Naive B cell (primary cell): ENCODE data around the gene PDZRN3. TPM values are rescaled to one million over a fixed set of nuclear protein-coding genes. Genes with fewer than 3 reads are reported as not detected.
A peak's percentile ranks its signal among the peaks of the same experiment; 100 is the strongest.

ENCODE experiments used
- ATAC-seq, 2 donors: fragments of 150-1000 bp; cut with Tn5 transposase; 2 replicates each; pipeline ENCODE4 v1.10.0; 2021; ENCODE audit warnings: low read depth in 2 of 2, mild to moderate bottlenecking in 2 of 2, moderate library complexity in 2 of 2
- DNase-seq: peaks from one replicate; pipeline ENCODE4 v3.0.0; 2022
- H3K27ac Mint-ChIP-seq, 6 donors: one replicate each; pipeline ENCODE4 v1.8.0; 2020 to 2022; ENCODE audit warnings: mild to moderate bottlenecking in 6 of 6, mixed read lengths in 6 of 6, moderate library complexity in 5 of 6, inconsistent platforms in 2 of 6
- H3K27me3 Mint-ChIP-seq, 3 donors: one replicate each; pipeline ENCODE4 v1.8.0; 2021 to 2022; ENCODE audit warnings: mixed read lengths in 3 of 3, mild to moderate bottlenecking in 1 of 3
- H3K36me3 Mint-ChIP-seq, 2 donors: one replicate each; pipeline ENCODE4 v1.8.0; 2020 to 2022; ENCODE audit warnings: mixed read lengths in 2 of 2, inconsistent platforms in 1 of 2, mild to moderate bottlenecking in 1 of 2
- H3K4me1 Mint-ChIP-seq, 3 donors: one replicate each; pipeline ENCODE4 v1.8.0; 2020 to 2022; ENCODE audit warnings: mixed read lengths in 3 of 3, inconsistent platforms in 1 of 3, mild to moderate bottlenecking in 1 of 3, moderate library complexity in 1 of 3
- H3K4me3 Mint-ChIP-seq, 8 donors: one replicate each; pipeline ENCODE4 v1.8.0; 2020 to 2022; ENCODE audit warnings: mild to moderate bottlenecking in 8 of 8, mixed read lengths in 8 of 8, moderate library complexity in 8 of 8, inconsistent platforms in 2 of 8
- H3K9me3 Mint-ChIP-seq, 7 donors: one replicate each; pipeline ENCODE4 v1.8.0; 2020 to 2022; ENCODE audit warnings: mixed read lengths in 7 of 7, mild to moderate bottlenecking in 5 of 7, inconsistent platforms in 2 of 7, moderate library complexity in 1 of 7
- polyA plus RNA-seq, 6 donors: library from polyadenylated mRNA; unstranded; fragments of 300-500 nt; fragmentation: Illumina TruSeq; gene quantifications; one replicate each; pipeline ENCODE4 v1.2.3, GENCODE V29; 2021; ENCODE audit warnings: low read depth in 6 of 6

PDZRN3 gene
- polyA plus RNA-seq, 6 donors from 2014 or later, result not detected

GRCh38 chr3:73493543-73494308, 131.0 kb downstream of the PDZRN3 start:
- H3K27ac Mint-ChIP-seq, result no peak overlapping the region

DNA sequence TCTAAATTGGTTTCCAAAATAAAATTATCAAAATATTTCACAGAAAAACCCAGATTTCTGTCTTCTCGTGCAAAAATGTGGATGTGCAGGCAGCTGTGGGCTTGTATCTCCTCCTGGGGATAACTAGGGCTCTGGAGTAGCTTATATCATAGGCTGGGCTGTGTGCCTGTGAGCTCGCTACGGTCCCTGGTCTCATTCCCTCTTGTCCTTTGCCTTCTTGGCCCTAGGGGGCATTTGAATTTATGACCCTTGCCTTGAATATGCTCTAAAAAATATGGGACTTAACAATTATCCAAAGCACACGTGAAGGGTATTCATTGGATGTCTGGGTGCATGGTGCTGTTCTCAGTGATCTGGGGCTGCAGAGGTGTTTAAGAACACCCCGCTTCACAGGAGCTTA, 132.6 kb downstream of the PDZRN3 start:
- Mint-ChIP-seq H3K27me3 (peaks cover 8 to 17% (median 13%) of the 10 kb centered on the region in 3 donors), H3K9me3 (no peaks in the 10 kb centered on the region), H3K27ac (no peak overlapping the region), H3K36me3 (no peaks in the 10 kb centered on the region), H3K4me1 (no peaks in the 10 kb centered on the region), H3K4me3 (no peak overlapping the region)
- DNase-seq (no peak), ATAC-seq (no peak)

More at GRCh38 chr3:73493543-73494308, 131.0 kb downstream of the PDZRN3 start:
- Mint-ChIP-seq H3K9me3 (no peaks in the 10 kb centered on the region), H3K36me3 (no peaks in the 10 kb centered on the region), H3K4me1 (no peaks in the 10 kb centered on the region), H3K4me3 (no peak overlapping the region), H3K27me3 (peaks cover 4 to 13% (median 10%) of the 10 kb centered on the region in 3 donors)
- no peak for ATAC-seq
- DNase-seq, result no peak

DNA sequence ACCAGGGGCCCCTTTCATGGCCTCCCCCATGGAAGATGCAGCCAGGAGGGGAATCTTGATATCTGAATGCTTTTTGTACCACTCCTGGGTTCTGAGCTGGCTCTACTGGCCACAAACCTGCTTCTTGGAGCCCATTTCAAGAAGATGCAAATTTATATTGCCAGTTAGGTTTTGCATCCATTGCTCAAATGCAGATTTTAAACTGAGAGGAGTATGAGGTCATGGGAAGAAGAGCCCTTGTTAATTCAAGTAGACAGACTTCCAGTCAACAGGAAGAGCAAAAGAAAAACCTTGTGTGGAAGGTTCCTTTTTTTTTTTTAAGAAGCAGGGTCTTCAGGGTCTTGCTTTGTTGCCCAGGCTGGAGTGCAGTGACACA, 133.5 kb downstream of the PDZRN3 start:
- H3K27me3 Mint-ChIP-seq, result peaks cover 8 to 17% (median 13%) of the 10 kb centered on the region in 3 donors
- H3K36me3 Mint-ChIP-seq, result no peaks in the 10 kb centered on the region
- no peaks in the 10 kb centered on the region for H3K4me1 Mint-ChIP-seq
- H3K4me3 Mint-ChIP-seq, result no peak overlapping the region
- H3K27ac Mint-ChIP-seq, result peak overlapping the region in 1 of 6 donors; percentile 49
- DNase-seq (no peak), ATAC-seq (no peak)
- no peaks in the 10 kb centered on the region for H3K9me3 Mint-ChIP-seq

- Mint-ChIP-seq H3K27me3 (peaks cover 13 to 22% (median 19%) of the 10 kb centered on the region in 3 donors), H3K4me1 (no peaks in the 10 kb centered on the region), H3K4me3 (no peak overlapping the region), H3K36me3 (no peaks in the 10 kb centered on the region), H3K9me3 (no peaks in the 10 kb centered on the region), H3K27ac (peak overlapping the region in 2 of 6 donors; percentile 14 to 49)
- ATAC-seq, result no peak
- no peak for DNase-seq
Measured at GRCh38 chr3:73490453-73491286, 134.1 kb downstream of the PDZRN3 start.

- Mint-ChIP-seq H3K9me3 (no peaks in the 10 kb centered on the region), H3K27ac (peak overlapping the region in 1 of 6 donors; percentile 65), H3K4me3 (no peak overlapping the region), H3K27me3 (peaks cover 29 to 33% (median 32%) of the 10 kb centered on the region in 3 donors), H3K36me3 (no peaks in the 10 kb centered on the region), H3K4me1 (peaks cover 0 to 4% (median 0%) of the 10 kb centered on the region in 3 donors)
- no peak for DNase-seq
- ATAC-seq, result no peak
Measured at GRCh38 chr3:73485877-73486330, 138.8 kb downstream of the PDZRN3 start.

DNA sequence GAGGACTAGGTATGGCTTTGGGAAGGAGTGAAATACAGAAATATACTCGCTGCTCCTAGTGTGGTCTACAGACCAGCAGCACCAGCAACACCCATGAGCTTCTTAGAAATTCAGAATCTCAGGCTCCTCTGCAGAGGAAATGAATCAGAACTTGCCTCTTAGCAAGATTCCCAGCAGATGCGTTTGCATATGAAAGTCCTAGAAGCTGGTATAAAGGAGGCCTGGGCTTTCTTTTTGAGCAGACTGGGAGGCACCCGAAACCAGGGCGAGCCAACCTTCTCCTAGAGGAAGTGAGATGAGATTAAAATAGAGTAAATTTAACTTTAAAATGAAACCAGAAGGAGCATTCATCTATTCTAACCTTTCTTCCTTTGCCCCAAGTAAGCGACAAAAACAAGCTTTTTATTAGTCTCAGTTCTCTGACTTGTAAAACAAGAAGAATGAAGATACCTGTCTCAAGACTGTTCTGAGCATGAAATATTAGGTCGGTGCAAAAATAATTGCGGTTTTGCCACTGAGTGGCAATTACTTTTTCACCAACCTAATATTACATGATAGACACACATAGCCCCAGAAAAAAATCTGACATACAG, 140.0 kb downstream of the PDZRN3 start:
- Mint-ChIP-seq H3K27ac (no peak overlapping the region), H3K4me3 (no peak overlapping the region), H3K36me3 (no peaks in the 10 kb centered on the region), H3K4me1 (peaks cover 0 to 4% (median 0%) of the 10 kb centered on the region in 3 donors), H3K27me3 (peaks cover 32 to 40% (median 37%) of the 10 kb centered on the region in 3 donors), H3K9me3 (peaks cover 0 to 4% (median 0%) of the 10 kb centered on the region in 7 donors)
- ATAC-seq, result no peak
- no peak for DNase-seq

- Mint-ChIP-seq H3K27me3 (peaks cover 32 to 37% (median 32%) of the 10 kb centered on the region in 3 donors), H3K36me3 (no peaks in the 10 kb centered on the region), H3K4me3 (no peak overlapping the region), H3K27ac (no peak overlapping the region), H3K9me3 (peaks cover 0 to 9% (median 4%) of the 10 kb centered on the region in 7 donors), H3K4me1 (peaks cover 0 to 4% (median 0%) of the 10 kb centered on the region in 3 donors)
- DNase-seq (no peak), ATAC-seq (no peak)
Measured at GRCh38 chr3:73481888-73482287, 142.9 kb downstream of the PDZRN3 start.

DNA sequence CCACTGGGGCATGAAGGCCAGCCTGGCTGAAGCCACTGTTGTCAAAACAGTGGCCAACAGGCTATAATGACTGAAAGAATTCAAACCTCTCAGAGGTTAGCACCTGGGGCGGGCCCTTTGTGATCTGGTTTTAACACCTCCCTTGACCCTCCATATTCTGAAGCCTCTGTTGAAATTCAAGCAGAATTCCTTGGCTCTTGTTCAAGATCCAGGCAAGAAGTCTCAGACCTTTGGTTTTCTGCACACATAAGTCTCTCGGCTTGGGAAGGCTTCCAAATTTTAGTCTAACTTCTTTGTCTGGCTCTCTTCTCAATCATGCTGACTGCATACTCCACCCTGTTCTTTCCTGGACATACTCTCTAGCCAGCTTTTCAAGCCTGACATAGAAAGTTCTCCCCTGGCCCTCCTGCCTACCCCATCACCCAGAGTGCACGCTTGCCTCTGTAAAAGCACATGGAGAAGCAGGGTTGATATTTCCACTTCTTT, 144.5 kb downstream of the PDZRN3 start:
- Mint-ChIP-seq H3K36me3 (no peaks in the 10 kb centered on the region), H3K4me1 (peaks cover 0 to 4% (median 0%) of the 10 kb centered on the region in 3 donors), H3K4me3 (no peak overlapping the region), H3K27me3 (peaks cover 34 to 38% (median 35%) of the 10 kb centered on the region in 3 donors), H3K9me3 (peaks cover 0 to 15% (median 5%) of the 10 kb centered on the region in 7 donors), H3K27ac (no peak overlapping the region)
- ATAC-seq (no peak), DNase-seq (no peak)

GRCh38 chr3:73479325-73479724, 145.4 kb downstream of the PDZRN3 start:
- Mint-ChIP-seq H3K27ac (no peak overlapping the region), H3K9me3 (peaks cover 0 to 15% (median 6%) of the 10 kb centered on the region in 7 donors), H3K4me1 (no peaks in the 10 kb centered on the region), H3K27me3 (peaks cover 31 to 46% (median 40%) of the 10 kb centered on the region in 3 donors), H3K36me3 (no peaks in the 10 kb centered on the region), H3K4me3 (no peak overlapping the region)
- no peak for ATAC-seq
- DNase-seq, result no peak

- no peaks in the 10 kb centered on the region for H3K36me3 Mint-ChIP-seq
- no peaks in the 10 kb centered on the region for H3K4me1 Mint-ChIP-seq
- DNase-seq, result no peak
- no peak for ATAC-seq
- peaks cover 29 to 44% (median 38%) of the 10 kb centered on the region in 3 donors for H3K27me3 Mint-ChIP-seq
- H3K4me3 Mint-ChIP-seq, result no peak overlapping the region
- H3K9me3 Mint-ChIP-seq, result peaks cover 0 to 15% (median 6%) of the 10 kb centered on the region in 7 donors
- H3K27ac Mint-ChIP-seq, result no peak overlapping the region
Measured at GRCh38 chr3:73478858-73479257, 145.9 kb downstream of the PDZRN3 start.

GRCh38 chr3:73475717-73476116, 149.0 kb downstream of the PDZRN3 start:
- peaks cover 0 to 15% (median 6%) of the 10 kb centered on the region in 7 donors for H3K9me3 Mint-ChIP-seq
- no peaks in the 10 kb centered on the region for H3K36me3 Mint-ChIP-seq
- peaks cover 14 to 41% (median 38%) of the 10 kb centered on the region in 3 donors for H3K27me3 Mint-ChIP-seq
- no peak overlapping the region for H3K27ac Mint-ChIP-seq
- no peak overlapping the region for H3K4me3 Mint-ChIP-seq
- ATAC-seq (no peak), DNase-seq (no peak)
- H3K4me1 Mint-ChIP-seq, result no peaks in the 10 kb centered on the region

DNA sequence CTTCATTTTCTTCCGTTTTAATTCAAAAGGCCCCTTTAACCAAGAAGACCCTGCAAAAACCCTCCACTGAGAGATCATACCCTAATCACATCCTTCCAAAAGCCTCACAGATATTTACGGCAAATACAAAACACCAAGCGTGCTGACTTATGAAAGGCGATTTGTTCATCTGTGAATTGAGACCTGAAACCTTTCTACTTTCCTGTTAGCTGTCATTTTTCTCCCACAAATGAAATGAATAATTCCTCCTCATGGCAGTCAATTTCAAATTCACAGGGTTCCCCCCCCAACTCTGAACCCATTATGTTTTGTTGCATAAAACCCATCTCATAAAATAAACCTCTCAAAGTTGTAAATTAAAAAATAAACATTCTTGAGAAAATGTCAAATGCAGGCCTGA, 149.6 kb downstream of the PDZRN3 start:
- Mint-ChIP-seq H3K4me3 (no peak overlapping the region), H3K4me1 (no peaks in the 10 kb centered on the region), H3K36me3 (no peaks in the 10 kb centered on the region), H3K27ac (no peak overlapping the region), H3K27me3 (peaks cover 10 to 36% (median 36%) of the 10 kb centered on the region in 3 donors), H3K9me3 (peaks cover 0 to 15% (median 4%) of the 10 kb centered on the region in 7 donors)
- DNase-seq (no peak), ATAC-seq (no peak)

- H3K4me1 Mint-ChIP-seq, result no peaks in the 10 kb centered on the region
Measured at GRCh38 chr3:73474619-73475018, 150.1 kb downstream of the PDZRN3 start.

More at GRCh38 chr3:73474619-73475018, 150.1 kb downstream of the PDZRN3 start:
- Mint-ChIP-seq H3K27me3 (peaks cover 10 to 36% (median 31%) of the 10 kb centered on the region in 3 donors), H3K9me3 (peaks cover 0 to 15% (median 4%) of the 10 kb centered on the region in 7 donors), H3K36me3 (no peaks in the 10 kb centered on the region), H3K27ac (no peak overlapping the region), H3K4me3 (no peak overlapping the region)
- DNase-seq, result no peak
- no peak for ATAC-seq
